Middle frontal gyrus (tissue), 1 donor: ENCODE measurements around the gene DNM2.
"Not testable (repeated sequence)": the region's sequence is repeated elsewhere in the genome, so short reads cannot be mapped to it uniquely, and the experiment has no call there.

Experiments
- DNase-seq: peaks from one replicate; pipeline ENCODE4 v3.0.0-alpha.2; 2015; ENCODE audit warnings: low spot score; ENCODE audit errors: extremely low spot score

DNM2 gene

DNA sequence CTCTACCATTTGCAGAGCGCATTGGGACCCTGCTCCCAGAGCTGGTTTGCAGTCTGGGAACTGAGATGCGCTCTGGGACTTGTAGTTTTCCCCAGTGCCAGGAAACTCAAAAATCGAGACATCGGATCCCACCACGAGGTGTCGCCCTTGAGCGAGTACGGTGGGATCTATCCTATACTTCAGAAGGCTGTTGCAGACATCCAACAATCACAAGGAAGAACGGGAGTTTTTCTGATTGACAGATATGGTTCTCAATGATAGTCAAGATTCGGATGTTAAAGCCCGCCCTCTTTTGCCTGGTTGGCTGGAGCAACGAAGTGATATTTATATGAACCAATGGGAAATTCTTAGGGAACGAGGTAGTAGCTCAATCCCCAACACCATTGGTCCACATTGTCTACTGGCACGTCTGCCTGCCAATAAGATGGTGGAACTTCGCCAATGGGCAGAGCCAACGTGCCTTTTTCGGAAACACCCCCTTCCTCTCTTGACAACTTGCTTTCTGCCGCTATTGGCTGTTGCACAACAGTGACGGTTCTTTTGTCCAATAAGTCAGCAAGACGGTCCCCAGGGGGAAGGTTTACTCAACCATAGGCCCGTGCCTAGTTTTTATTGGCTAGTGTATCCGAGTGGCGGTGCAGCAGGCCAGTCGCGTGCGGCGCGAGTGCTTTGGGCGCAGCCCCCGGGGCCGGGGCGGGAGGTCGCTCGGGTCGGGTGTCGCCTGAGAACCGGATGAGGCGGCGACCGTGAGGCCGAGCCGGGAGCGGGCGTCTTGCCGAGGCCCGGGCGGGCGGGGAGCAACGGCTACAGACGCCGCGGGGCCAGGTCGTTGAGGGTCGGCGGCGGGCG is at the start of gene DNM2:
Gene DNM2 (plus strand): TSS at position 724 of the 849 bp plus-strand sequence. CDS start 164 bp downstream, outside the sequence.
- peak; percentile 100 for DNase-seq

DNA sequence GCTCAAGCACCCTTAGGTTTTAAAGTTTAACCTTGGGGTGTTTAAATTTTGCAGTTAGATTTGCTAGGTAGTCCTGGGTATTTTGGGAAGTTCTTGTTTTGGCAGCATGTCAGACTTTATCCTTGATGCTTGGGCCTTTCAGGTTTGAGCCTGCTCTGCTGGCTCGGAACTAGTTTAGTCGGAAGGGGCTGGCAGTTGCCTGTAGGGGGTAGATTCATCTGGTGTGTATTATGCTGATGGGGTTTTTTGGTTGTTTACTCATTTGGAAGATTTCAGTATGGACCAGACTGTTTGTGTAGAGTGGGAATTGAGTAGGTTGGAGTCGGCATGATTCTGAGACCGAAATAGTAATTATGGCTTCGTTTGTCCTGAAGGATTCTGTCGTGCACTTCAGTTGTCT is 48.6 kb upstream of the DNM2 start:
- no peak for DNase-seq

DNA sequence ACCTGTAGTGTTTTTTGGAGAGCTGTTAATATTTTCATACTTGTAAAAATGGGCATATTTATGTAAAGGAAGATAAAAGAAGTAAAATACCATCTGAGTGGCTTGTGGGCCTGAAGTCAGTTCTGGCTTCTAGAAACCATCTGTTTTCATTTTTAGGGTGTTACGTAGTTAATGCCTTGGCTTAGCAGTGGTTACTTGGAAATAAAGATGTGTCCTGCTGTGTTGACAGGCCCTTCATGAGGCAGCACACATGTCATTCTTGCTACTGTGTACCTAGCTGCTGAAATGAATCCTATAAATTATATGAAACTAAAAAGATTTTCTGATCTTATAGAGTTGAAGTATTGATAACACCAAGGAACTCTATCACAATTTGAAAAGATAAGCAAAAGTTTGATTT is 47.7 kb upstream of the DNM2 start:
- DNase-seq = no peak

DNA sequence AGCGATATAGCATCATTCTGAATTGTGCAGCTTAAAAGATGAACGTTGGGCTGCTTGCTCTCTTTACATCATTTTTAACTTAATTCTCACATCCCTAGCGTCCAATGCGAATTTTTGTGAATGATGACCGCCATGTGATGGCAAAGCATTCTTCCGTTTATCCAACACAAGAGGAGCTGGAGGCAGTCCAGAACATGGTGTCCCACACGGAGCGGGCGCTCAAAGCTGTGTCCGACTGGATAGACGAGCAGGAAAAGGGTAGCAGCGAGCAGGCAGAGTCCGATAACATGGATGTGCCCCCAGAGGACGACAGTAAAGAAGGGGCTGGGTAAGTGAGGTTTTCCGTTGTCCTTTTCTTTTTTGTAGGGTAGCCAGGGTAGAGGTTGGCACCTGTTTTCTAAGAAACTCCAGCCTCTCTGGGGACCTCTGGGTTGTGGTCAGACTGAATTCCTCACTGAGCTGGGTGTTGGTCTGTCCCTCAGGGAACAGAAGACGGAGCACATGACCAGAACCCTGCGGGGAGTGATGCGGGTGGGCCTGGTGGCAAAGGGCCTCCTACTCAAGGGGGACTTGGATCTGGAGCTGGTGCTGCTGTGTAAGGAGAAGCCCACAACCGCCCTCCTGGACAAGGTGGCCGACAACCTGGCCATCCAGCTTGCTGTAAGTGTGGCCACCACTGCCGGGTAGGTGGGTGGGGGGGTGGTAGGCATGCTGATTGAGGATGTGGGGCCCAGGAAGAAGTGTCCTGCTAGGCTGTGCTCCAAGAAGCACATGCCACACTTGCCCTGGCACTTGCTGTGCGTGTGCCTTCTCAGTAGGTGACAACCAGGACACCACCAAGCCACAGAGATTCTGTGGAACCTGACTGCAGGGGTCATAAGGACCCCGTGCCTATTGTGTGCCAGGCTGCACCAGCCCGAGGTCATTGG is 46.7 kb upstream of the DNM2 start:
- DNase-seq = no peak

DNA sequence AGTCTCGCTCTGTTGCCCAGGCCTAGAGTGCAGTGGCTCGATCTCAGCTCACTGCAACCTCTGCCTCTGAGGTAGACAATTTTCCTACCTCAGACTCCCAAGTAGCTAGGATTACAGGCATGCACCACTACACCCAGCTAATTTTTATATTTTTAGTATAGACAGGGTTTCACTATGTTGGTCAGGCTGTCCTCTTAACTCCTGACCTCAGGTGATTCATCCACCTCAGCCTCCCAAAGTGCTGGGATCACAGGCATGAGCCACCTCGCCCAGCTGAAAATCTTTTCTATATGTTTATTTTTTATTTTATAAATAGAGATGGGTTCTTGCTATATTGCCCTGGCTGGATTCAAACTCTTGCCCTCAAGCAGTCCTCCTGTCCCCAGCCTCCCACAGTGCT is 46.0 kb upstream of the DNM2 start:
- DNase-seq = not testable (repeated sequence)

DNA sequence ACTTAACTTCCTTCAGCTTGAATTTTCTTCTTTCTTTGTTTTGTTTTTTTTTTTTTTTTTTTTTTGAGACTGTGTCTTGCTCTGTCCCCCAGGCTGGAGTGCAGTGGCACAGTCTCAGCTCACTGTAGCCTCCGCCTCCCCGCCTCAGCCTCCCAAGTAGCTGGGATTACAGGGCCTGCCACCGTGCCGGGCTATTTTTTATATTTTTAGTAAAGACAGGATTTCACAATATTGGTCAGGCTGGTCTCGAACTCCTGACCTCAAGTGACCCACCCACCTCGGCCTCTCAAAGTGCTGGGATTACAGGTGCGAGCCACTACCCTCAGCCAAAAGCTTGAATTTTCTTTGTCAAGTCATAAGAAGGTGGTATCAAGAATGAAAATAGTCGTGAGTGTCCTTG is 42.7 kb upstream of the DNM2 start:
- not testable (repeated sequence) for DNase-seq

DNA sequence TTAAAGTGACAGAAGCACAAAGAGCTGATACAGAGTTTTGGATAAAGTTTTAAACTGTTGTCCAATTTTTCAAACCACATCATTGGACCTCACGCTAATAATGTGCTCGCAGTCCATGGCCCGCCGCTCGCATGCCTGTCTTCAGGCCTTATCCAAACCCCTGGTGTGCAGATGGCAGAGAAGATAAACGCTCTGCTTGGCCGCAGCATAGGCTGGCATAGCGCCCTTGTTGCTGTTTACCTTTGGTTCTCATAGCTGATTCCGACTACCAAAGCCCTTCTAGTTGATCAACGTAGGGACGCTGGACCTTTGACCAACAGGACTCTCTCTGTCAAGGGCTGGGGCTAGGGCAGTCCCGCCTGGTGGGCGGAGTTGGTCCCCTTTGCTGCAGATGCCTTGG is 40.1 kb upstream of the DNM2 start:
- DNase-seq = no peak

DNA sequence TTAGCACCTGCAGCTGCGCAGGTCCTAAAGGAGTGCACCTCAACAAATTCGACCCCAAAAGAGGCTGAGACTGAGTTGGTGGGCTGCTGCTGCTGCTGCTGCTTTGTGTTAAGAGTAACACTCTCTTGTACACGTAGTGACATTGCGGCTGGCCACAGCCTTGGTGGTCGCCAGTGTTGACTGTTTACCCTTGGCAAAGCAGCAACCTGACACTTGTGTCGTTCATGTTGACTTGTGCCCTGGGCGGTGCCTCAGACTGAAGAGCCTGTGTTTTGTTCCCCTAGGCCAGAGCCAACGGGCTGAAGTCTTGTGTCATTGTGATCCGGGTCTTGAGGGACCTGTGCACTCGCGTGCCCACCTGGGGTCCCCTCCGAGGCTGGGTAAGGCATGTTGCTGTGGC is 39.1 kb upstream of the DNM2 start:
- DNase-seq = no peak

DNA sequence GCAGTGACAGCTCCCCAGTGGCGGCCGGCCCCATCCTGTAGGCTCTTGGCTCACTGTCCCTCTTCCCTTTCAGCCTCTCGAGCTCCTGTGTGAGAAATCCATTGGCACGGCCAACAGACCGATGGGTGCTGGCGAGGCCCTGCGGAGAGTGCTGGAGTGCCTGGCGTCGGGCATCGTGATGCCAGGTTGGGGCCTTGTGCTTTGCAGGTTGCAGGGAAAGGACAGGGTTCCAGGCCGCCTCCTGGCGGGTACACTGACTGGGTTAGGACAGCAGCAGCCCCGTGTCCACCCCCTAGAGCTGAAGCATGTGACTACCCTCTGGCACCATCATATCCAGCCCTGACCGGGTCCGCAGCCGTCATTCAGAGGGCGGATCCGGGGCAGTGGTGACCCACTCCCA is 38.1 kb upstream of the DNM2 start:
- DNase-seq = no peak

DNA sequence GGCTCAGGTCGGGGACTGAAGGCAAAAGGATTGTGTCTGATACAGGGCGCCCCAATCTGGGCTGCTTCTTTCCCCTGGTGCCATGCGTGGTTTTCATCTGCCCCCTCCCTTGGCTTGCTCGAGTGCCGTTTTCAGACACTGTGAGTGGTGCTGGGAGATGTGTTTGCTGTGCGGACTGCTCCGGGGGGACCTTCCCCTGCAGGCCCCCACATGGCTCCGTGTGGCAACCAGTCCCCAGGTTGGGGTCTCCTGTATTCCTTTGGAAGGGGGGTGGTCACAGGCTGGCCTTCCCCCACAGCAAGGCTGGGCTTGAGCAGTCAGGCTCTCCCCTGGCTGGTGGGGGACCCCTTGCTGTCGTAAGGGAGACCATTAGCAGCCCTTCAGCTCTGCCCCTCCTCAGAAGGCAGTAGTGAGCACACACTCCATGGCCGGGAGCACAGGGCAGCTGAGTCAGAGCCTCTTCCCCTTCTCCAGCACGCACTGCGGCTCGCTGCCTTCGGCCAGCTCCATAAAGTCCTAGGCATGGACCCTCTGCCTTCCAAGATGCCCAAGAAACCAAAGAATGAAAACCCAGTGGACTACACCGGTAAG is 37.2 kb upstream of the DNM2 start:
- DNase-seq = no peak

DNA sequence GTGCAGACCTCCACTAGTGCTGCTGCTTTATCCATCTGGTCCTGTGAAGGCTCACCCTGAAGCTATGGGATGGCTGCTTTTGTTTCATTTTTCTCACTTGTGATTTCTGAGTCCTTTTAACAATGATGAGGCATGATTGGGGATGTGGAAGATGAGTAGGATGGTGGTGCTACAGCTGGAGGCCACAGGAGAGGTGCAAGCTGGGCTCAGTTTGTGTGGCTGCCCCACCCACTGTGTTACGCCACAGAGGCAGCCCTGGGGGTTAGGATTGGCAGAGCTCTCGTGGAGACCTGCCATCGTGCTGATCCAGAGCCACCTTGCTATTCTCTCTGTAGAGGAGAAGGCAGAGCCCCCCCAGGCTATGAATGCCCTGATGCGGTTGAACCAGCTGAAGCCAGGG is 36.2 kb upstream of the DNM2 start:
- DNase-seq = no peak

DNA sequence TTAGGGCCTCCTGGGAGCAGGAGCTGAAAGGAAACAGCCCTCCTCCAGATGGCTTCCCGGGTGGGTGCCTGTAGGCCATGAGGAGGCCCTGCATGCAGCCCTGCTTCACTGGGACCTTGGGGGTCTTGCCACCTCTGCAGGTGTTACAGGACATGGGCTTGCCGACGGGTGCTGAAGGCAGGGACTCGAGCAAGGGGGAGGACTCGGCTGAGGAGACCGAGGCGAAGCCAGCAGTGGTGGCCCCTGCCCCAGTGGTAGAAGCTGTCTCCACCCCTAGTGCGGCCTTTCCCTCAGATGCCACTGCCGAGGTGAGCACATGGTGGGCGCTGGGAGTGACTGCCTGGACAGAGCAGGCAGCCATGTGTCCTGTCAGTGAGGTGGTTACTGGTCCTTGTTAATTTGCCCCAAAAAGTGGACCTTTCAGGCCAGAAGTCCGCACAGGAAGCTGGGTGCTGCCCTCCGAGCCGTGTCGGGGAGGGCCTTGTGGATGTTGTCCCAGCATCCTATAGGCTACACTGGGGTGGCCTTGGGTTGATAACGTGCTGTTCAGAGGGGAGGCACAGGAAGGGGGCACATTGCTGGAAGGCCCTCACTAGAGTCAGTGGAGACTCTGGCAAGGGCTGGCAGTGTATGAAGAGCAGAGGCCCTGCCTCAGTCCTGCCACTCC is 35.3 kb upstream of the DNM2 start:
- DNase-seq = no peak

DNA sequence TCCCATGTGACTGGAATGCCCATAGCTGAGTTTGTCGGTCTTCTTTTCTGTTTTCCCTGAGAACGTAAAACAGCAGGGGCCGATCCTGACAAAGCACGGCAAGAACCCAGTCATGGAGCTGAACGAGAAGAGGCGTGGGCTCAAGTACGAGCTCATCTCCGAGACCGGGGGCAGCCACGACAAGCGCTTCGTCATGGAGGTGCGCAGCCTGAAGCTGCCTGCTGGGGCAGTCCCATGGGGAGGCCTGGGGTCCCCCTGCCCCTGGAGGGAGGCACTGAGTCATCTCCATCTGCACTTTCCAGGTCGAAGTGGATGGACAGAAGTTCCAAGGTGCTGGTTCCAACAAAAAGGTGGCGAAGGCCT is 34.8 kb upstream of the DNM2 start:
- DNase-seq = no peak

DNA sequence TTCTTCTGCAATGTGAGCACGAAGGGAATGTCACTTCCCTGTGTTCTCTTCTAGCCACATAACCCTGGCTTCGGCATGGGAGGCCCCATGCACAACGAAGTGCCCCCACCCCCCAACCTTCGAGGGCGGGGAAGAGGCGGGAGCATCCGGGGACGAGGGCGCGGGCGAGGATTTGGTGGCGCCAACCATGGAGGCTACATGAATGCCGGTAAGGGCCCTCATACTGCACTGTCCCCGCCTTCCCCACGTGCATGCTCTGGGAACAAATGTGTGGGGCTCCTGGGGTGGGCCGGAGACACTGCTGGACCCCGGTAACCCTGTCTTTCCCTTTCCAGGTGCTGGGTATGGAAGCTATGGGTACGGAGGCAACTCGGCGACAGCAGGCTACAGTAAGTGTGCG is 34.3 kb upstream of the DNM2 start:
- no peak for DNase-seq

DNA sequence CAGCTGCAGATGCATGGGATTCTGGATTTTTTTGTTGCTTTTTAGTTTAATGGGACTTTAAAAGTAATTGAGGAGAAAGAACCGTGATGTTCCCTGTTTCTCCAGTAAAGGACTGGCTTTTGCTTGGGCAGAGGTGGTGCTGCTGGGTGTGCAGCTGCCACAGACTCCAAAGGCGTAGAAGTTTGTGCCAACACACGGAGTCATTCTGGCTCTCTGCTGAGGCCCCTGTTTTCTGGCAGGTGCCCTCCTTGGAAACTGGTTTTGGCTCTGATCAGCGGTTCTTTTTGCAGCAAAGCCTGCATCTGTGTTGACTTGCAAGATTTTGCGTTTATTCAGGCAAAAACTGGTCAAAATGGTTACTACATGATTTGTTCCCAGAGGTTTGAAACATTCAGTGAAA is 32.7 kb upstream of the DNM2 start:
- DNase-seq = no peak

DNA sequence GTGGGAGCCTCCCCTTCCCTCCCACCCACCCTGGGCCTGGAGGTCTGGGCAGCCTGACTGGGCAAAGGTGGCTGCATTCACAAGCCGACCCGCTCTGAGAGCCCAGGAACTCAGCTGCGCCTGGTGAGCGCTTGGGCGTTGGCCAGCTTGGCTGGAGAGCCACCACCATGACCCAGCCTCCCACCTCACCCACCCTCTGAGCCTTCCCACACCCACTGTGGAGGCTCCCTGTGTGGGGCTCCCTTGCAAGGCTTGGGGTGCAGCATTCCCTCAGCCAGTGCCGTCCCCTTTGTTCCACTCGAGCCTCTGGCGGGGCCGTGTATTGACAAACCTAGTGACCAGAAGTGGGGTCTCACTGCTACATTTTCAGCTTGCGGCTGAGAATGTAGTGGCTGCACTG is 31.7 kb upstream of the DNM2 start:
- DNase-seq = no peak

DNA sequence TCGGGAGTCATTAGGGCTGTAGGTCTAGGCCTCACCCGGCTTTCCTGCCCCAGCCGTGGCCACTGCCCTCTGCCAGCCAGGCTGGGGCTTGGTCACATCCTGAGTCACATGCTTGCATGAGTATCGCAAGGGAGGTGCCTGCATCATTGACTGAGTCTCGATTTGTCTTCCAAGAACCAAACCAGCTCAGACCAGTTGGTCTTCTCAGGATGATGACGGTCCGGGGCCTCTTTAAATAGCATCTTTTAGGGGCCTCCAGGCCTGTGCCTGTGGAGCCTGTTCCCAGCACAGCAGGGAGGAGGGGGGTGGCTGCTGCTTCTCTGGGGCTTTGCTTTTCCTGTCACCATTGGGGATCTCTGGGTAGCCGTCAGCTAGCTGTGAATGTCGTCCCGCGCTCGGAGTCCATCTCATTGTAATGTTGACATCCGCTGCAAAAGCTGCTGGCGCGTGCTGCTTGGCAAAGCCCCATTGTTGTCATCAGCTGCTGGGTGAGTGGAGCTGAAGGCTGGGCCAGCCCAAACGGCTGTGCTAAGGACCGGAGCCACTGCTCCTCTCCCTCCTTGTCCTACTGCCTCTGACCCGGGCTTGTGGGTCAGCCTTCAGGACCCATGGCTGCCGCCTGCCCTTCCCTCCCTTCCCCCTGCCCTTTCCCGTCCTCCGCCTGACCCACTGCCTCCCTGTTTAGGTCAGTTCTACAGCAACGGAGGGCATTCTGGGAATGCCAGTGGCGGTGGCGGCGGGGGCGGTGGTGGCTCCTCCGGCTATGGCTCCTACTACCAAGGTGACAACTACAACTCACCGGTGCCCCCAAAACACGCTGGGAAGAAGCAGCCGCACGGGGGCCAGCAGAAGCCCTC is 31.0 kb upstream of the DNM2 start:
- peak; percentile 68 for DNase-seq

DNA sequence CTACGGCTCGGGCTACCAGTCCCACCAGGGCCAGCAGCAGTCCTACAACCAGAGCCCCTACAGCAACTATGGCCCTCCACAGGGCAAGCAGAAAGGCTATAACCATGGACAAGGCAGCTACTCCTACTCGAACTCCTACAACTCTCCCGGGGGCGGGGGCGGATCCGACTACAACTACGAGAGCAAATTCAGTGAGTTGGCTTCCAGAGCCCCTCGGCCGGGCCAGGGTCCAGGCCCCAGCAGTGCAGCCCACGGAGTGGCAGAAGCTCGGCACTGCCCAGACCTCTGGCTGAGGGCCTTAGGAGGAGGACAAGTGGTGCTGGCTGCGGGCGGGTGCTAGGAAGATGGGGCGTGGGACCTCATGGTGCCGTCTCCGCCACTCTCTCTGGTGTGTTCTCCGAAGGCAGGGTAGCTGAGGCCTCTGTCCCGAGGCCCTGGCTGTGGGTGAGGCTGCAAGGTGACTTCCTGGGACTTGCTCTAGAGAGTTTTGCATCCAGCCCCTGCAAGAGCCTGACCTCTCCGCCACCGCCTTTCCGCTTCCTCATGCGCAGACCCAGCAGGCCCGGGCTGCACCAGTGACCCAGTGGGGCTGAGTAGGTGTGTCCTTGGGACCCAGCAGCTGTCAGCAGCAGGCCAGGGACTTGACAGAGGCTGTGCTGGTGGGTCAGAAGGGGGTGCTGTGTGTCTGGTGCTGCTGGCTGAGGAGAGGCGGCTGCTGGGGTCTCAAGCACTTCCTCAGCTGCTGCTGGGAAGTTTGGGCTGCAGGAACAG is 30.2 kb upstream of the DNM2 start:
- no peak for DNase-seq

DNA sequence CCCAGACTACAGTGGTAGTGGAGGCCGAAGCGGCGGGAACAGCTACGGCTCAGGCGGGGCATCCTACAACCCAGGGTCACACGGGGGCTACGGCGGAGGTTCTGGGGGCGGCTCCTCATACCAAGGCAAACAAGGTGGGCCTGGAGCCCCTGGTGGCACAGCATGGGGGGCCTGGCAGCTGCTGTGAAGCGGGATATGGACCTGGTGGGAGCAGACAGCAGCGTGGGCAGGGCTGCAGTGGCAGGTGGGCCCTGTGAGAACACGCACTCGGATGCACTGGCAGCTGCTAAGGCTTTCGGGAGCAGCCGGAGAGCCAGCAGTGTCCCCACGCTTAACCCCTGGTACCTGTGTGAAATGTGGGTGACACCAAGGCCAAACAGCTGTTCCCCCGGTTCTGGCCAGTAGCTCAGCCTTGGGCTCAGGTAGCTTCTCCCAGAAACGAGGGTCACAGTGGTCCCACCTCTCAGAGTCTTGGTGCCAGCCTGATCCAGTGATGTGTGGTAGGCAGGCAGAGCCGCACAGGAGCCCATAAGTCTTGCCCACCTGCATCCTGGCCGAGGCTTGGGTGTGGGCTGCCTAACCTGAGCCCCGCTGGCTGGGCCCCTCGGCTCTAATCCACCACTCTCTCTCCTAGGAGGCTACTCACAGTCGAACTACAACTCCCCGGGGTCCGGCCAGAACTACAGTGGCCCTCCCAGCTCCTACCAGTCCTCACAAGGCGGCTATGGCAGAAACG is 29.2 kb upstream of the DNM2 start:
- DNase-seq = no peak
